NCI-H1417 treated with DMSO at 0.1 percent for 48 hours (cell line): ENCODE measurements around the gene JAKMIP2.
A peak's percentile ranks its signal among the peaks of the same experiment; 100 is the strongest.
"Not testable (repeated sequence)": the region's sequence is repeated elsewhere in the genome, so short reads cannot be mapped to it uniquely, and the experiment has no call there.

Source experiments
- DNase-seq: peaks from one replicate; lab custom pipeline; 2025; lab: John Stamatoyannopoulos, UW

The JAKMIP2 gene

DNA sequence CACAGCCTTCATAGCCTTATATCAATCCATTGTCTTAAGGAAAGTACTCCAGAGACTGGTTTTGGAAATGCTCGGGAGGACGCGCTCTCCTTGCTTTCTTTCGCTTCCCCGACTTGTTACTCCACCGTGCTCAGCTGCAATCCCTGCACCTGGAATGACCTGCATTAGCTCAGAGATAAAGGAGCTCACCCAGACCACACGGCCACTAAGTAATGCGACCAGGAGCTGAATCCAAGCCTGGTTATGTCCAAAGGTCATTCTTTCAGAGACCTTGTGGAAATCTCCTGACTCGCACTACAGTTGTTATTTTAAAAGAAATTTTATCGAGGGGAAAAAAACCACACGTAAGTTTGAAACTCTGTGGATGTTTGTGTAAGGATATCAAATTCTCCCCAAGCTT, 137.3 kb downstream of the JAKMIP2 start:
- DNase-seq = no peak

DNA sequence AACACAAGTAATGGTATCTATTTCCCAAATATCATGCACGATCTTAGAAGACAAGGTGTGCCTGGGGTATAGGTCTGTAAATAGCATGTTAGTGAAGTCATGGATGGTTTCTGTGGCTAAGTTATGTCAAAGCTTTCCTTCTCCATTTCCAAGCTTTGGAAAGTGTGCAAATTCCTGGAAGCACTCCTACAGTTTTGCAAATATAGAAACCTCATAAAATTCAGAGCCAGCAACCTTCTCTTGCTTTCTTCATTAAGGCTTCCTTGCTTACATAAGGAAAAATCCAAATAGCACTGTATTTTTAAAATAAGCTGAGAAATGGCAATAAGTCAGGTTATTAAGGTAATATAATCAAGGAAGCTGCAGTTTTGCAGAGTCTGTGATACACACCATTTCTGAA, 138.1 kb downstream of the JAKMIP2 start:
- no peak for DNase-seq

DNA sequence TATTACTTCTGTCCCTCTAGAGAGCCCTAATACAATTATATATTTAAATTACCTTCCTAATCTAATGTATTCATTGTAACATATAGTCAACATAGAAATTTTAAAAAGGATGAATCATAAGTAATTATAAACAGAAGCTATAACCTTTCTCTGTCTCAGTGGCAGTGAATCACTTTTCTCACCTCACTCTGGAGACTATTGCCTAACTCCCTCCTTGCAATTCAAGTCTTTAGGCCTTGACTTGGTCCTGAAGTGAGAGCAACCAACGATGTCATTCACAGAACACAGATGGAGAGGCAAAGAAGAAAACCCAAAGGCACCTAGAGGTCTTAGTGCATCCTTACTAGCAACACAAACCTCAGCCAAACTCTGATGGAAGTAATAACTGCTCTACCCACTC, 139.4 kb downstream of the JAKMIP2 start:
- DNase-seq = no peak

DNA sequence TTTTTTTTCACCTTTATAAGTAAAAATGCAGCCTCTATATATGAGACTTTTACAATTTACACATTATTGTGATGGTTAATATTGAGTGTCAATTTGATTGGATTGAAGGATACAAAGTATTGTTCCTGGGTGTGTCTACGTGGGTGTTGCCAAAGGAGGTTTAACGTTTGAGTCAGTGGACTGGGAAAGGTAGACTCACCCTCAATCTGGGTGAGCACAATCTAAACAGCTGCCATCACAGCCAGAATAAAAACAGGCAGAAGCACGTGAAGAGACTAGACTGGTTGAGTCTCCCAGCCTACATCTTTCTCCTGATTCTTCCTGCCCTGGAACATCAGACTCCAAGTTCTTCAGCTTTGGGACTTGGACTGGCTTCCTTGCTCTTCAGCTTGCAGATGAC, 139.9 kb downstream of the JAKMIP2 start:
- DNase-seq = no peak

DNA sequence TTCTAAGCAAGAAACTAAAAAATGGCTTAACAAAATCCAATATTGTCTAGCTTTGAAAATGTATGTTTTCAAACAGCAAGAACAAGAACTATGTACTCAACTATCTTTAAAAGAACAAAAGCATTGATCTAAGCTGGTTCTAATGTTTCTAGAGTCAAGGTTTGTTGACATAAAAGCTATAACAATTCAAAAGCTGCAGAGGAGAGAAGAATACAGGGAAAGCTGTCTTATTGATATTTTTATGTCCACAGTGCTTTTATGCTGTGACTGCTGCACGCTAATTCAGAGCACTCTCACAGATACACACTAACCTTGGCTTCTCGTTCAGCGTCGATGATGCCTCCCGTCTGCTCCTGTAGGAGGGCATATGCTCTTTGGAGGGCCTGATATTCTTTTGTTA, 143.2 kb downstream of the JAKMIP2 start:
- DNase-seq = no peak

DNA sequence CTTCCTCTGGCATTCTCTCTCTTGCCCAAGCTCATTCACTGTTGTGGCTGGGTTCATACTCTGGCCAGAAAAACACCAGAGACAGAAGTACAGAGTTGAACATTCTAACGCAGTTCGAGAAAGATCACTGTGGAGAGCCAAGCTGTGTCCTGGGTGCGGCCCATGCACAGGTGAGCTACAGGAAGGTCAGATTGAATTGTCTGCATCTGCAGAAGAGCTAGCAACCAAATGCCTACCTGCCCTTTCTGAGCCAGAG, 145.9 kb downstream of the JAKMIP2 start:
- DNase-seq = no peak

DNA sequence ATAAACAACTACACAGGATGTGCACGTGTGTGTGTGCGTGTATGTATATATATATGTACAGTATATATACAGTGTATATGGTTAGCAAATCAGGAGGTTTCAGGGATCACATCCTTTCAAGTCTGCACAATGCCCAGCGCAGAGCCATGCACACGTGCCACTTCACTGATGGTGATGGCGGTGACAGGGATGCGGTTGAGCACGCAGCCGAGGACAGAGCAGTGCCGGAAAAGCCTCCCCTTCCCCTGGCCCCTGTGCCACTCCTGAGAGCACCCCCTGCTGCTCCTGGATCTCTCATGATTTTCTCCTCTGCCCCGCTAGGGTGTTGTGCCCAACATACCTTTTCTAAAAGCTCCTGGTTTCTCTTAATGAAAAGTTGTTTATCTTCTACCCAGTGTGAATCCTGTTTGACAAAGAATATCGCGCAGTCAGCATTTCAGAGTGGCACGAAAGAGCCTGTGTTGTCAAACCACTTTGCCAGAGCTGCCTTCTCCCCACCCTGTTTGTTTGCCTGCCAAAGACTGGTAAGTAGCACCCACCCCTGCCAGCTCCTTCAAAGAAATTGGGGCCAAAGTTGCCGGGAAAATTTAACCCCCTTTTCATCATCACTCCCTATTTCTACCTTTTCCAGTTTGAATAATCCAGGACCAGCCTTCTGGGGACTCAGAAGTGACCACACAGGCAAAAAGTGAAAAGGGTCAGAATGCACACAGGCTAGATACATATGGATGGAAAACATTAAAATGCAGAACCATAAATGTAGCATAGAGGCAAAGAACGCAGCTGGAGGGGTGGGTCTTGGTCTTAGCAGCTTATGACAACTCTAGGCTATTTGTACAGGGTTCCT, 146.4 kb downstream of the JAKMIP2 start:
- no peak for DNase-seq

DNA sequence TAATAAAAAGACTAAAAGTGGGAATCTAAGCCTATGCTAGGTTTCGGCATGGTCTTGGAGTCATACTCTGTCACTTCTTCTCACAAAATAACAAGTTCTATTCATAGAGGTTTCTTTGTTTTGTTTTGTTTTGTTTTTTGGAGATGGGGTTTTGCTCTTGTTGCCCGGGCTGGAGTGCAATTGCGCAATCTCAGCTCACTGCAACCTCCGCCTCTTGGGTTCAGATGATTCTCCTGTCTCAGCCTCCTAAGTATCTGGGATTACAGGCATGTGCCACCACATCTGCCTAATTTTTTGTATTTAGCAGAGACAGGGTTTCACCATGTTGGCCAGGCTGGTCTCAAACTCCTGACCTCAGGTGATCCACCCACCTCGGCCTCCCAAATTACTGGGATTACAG, 147.1 kb downstream of the JAKMIP2 start:
- DNase-seq = not testable (repeated sequence)

DNA sequence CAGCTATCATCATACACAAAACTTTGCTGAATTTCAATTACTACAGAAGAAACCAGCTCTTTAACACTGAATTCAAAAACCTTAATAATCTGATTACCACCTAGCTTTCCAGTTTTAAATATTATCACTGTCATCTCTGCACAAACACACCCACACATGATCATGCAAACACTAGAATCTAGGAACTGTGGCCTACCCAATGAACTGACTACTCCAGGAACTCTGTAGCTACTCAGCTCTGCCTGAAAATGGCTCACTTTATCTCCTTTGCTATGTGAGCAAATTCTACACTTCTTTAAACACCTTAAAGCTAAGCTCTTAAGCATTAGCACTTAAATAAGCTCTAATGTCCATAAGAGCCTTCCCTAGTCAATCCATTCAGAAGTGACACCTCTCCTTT, 149.4 kb downstream of the JAKMIP2 start:
- DNase-seq = no peak

DNA sequence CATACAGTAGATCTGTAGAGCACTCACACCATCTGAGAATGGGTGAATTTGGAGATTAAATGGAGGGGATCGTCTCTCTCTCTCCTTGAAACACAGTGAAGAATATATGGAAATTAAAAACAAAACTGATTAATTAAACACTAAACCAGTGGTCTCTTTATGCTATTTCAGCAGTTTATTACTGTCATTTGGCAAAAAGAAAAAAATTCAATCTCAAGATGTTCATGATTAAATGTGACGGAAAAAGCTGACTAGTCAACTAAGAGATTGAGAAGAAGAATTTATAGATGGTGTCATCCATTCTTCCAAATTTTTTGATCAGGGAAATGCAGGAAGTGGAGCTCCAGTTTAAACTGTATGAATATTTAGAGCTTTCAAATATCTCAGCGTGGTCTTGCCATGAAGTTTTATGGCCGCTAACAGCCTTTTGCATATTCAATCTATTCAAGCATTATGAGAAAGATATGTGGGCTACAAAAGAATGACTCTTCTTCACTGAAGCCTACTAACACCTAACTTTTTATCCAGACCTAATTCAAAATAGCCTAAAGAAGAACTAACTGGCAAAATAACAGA, 151.0 kb downstream of the JAKMIP2 start:
- DNase-seq = no peak

DNA sequence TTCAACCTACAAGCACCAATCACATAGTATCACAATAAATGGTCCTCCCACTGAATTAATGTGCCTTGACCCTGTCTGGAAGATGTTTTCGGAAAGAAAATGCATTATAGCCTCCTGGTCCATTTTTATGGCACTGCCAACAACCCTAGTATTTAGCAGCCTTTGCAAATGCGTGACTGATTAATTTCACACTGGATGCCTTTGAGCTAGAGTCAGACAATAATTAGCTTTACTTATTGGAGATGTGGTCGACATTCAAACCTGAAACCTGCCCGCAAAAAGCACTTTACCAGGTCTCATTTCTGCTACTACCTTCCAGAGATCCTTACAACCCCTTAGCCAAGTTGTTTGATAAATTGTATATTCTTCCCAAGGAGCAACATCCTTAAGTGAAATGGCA, 153.3 kb downstream of the JAKMIP2 start:
- DNase-seq = no peak

DNA sequence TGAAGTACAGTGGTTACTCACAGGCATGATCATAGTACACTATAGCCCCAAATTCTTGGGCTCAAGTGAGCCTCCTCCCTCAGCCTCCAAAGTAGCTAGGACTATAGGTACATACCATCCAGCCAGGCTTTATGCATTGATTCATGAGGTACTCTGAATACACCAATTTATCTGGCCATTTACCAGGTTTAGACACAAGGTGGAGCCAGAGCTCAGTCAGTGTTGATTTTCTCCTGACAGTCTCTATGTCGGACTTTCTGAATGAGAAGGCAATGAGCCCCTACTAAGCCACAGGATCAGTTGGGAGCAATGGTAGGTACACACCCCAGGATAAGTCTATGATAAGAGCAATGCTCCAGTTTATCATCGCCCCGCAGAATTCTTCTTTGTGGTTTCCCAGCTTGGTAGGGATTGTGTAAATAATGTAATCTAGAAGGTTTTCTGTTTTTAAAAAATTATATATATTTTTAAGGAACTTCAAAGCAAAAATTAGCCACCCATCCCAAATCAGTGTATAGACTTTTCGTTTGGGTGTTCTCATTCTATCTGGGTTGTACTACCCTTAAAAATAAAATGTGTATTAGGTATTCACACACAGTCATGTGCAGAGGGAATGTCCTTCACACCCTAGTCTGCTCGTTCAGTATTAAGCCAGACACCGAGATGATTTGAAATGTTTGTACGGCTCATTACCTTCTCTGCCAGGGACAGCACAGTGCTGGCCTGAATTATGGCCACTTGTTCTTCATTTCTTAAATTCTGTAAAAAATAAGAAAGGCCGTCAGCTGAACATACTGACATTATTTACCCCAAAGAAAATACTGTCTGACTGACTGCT, 154.3 kb downstream of the JAKMIP2 start:
- DNase-seq = peak; percentile 1

DNA sequence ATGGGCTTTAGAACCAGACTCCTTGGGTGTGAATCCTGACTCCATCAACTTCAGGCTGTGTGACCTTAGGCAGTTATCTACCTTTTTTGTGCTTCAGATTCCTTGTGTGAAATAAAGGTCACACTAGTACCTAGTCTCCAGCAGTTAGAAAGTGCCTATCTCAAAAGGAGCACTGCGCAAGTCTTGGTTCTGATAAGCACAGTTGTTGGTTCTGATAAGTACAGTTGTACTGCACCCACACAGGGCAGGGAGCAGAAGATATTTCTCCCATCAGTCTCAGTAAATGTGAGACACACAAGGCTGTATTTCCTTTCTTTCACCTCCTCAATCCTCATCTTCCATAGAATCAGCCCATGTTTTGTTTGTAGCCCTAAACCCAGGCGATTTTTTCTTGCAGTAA, 156.1 kb downstream of the JAKMIP2 start:
- no peak for DNase-seq

DNA sequence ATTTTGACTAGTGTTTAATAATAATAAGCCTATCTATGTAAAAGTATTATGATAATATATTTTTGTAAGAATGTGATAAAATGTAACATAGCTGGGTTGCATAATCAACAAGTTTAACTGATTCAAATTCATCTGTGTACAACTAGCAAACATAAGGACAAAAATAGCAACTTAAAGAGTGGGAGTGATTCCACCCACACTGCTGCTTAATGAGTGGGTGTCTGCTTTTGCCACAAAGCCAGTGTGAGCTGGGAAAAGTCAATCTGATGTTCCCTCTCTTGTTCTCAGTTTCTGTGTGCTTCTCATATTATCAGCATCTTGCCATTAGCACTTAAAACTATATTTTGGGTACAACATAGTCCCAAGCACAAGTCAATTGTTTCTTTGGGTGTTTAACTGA, 161.5 kb downstream of the JAKMIP2 start:
- no peak for DNase-seq

DNA sequence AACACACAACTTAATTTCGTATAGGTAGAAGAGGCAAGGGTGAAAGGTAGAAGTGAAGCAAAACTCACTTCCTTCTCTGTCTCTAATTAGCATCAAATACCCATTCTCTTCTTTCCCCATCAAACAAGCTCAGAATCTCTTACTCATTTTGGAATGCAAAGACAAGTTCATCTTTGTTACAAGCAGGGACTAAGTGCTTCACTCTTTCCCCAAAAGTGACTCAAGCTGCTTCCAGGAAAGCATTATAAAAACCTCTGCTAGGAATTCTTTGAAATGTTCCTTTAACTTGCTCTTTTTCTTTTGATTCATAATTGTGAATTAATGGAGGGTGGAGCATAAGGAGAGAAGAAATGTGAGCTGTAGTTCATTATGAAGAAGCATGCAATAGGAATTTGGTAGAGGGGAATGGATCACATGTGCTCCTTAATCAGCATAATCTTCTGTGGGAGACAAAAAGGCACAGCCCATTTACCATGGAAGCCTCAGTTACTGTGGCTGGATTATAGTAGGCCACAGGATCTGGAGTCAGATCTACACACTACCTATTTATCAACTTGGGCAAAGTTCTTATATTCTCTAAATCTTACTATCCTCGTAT, 163.1 kb downstream of the JAKMIP2 start:
- DNase-seq = no peak

DNA sequence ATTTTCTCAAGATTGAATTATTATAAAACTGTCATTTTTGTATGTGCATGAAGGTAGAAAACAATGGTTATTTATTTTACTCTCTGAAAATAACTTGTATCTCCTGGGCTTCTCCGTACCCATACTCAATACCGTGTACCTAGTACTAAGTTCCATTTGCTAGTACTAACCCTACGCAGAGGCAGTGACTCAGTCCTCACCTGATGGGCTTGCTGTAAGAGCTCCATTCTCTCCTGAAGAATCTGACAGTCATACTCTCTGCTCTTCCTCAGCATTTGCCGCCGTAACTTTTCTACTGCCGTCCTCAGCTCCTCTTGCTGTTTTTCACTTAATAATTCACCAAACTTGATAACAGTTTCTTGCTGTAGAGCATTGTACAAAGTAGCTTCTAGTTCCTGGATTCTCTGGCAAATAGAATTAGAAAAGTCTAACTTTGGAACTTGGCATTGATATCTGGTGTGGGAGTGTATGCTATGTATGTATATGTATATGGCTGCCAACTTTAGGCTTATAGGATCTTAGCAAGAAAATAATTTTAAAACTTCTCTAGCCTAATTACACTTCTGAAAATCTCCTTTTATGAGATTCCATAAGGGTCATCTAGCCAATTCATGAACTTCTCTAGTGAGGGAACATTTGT, 164.7 kb downstream of the JAKMIP2 start:
- no peak for DNase-seq

DNA sequence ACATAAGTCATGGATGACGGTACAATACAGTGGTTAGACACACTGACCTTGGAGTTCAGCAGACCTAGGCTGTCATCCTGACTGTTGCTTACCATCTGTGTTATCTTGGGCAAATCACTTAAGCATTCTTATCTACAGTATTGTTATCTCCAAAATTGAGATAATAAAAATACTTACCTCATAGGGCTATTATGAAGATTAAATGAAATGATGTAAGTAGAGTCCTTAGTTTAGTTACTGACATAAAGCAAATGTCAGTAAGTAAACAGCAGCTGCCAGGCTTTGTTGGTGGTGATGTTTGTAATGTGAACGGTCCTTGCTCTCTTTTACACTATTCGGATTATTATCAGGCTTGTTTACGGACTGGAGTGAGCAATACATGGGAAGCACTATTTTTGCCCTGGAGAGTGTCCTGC, 165.3 kb downstream of the JAKMIP2 start:
- no peak for DNase-seq

DNA sequence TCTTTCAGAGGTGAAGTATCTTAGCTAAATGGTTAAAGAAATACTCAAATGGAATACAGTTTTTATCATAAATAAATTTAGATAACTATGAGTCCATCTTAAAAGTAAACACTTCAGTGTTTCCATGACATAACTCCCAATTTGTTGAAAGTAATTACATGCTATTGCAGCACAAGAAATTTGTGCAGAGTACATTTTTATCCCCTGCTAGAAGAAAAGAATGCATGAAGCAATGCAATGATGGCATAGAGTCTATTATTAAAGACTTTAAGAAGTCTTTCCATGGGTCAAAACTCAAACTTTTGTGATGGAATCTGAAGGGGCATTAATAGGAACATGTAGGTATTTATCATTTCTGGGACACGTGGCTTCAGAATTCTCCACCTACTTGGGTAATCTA, 166.1 kb downstream of the JAKMIP2 start:
- DNase-seq = no peak

DNA sequence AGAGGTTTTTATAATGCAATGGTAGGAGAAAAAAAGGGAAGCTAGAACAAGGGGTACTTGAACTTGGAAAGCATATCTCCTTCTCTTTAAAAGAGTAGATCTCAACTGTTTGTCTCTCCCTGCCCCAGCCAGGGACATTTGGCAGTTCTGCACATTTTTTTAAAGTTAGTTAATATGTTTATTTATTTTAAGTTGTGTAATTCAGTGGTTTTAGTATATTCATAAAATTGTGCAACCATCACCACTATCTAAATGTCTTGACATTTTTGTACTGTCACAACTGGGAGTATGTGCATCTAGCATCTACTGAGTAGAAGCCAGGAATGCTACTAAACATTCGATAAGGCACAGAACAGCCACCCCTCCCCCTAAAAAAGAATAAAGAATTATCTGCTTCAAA, 169.2 kb downstream of the JAKMIP2 start:
- DNase-seq = no peak

DNA sequence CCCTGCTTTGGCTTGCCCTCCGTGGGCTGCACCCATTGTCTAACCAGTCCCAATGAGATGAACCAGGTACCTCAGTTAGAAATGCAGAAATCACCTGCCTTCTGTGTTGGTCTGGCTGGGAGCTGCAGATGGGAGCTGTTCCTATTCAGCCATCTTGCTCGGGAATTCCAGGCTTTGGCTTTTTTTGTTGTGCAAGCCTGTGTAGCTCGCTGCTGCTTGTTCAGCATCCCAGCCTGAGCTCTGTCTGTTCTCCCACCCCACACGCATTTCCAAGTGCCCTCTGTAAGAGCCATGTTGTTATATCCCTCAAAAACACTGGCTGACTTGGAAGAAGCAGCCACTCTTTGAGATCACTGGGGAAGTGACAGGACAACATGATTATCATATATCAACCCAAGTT, 171.0 kb downstream of the JAKMIP2 start:
- no peak for DNase-seq

DNA sequence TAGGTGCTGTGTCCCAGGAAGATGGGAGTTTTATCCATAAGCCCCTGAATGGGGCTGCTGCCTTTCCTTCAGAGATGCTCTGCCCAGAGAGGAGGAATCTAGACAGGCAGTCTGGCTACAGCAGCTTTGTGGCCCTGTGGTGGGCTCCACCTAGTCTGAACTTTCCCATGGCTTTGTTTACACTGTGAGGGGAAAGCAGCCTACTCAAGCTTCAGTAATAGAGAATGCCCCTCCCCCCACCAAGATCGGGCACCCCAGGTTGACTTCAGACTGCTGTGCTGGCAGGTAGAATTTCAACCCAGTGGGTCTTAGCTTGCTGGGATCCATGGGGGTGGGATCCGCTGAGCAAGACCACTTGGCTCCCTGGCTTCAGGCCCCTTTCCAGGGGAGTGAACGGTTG, 171.7 kb downstream of the JAKMIP2 start:
- DNase-seq = no peak

DNA sequence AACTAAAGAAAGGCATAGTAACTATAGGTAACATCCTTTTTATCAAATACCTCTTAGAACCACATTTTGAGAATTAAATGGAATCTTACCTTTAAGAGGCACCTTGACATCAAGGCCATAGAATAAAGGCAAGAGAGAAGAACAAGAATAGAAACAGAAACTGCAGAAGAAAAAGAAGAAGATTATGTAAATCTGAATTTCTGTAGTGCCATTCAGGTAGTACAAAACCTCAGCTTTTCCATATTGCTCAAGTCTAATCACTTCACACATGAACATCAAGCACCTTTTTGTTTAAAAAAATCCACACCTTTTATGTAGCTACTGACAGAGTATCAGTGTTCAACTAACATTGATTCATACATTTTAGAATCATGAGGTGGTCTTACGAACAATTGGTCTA, 180.9 kb downstream of the JAKMIP2 start:
- DNase-seq = no peak
